Hepatocyte (in vitro differentiated cells): ENCODE data around the gene SLC22A7. TPM values are rescaled to one million over a fixed set of nuclear protein-coding genes. Genes with fewer than 3 reads are reported as not detected.
A peak's percentile ranks its signal among the peaks of the same experiment; 100 is the strongest.

ENCODE experiments used
- DNase-seq: peaks from one replicate; pipeline ENCODE4 v3.0.0-alpha.2; 2016; ENCODE audit warnings: low spot score
- H2AFZ ChIP-seq: fragments of 200-600 bp; sonication (generic); 2 replicates; pipeline ENCODE4 v1.6.0; 2016; ENCODE audit warnings: antibody characterized with exemption, mild to moderate bottlenecking
- H3K27ac ChIP-seq: fragments of 200-600 bp; sonication (generic); 2 replicates; pipeline ENCODE4 v1.5.1; 2016; ENCODE audit warnings: mild to moderate bottlenecking
- H3K27me3 ChIP-seq: fragments of 200-600 bp; sonication (generic); 2 replicates; pipeline ENCODE4 v1.6.1; 2016
- H3K36me3 ChIP-seq: fragments of 200-600 bp; sonication (generic); replicated peaks from 2 replicates; pipeline ENCODE4 v1.5.1; 2016; ENCODE audit warnings: low read depth; ENCODE audit not compliant: insufficient read depth
- H3K4me1 ChIP-seq: fragments of 200-600 bp; sonication (generic); 2 replicates; pipeline ENCODE4 v1.5.1; 2016; ENCODE audit warnings: mild to moderate bottlenecking, moderate library complexity; ENCODE audit not compliant: insufficient read depth
- H3K4me2 ChIP-seq: fragments of 200-600 bp; sonication (generic); 2 replicates; pipeline ENCODE4 v1.6.0; 2016
- H3K4me3 ChIP-seq: fragments of 200-600 bp; sonication (generic); 2 replicates; pipeline ENCODE4 v1.5.1; 2016; ENCODE audit warnings: mild to moderate bottlenecking
- H3K79me2 ChIP-seq: fragments of 200-600 bp; sonication (generic); 2 replicates; pipeline ENCODE4 v1.6.0; 2017; ENCODE audit warnings: mild to moderate bottlenecking
- H3K9me2 ChIP-seq: fragments of 200-600 bp; sonication (generic); replicated peaks from 2 replicates; pipeline ENCODE4 v1.6.0; 2017; ENCODE audit warnings: mild to moderate bottlenecking; ENCODE audit not compliant: insufficient read depth
- H3K9me3 ChIP-seq: fragments of 200-600 bp; sonication (generic); 2 replicates; pipeline ENCODE4 v1.5.1; 2016; ENCODE audit warnings: low read depth, mild to moderate bottlenecking
- H4K20me1 ChIP-seq: fragments of 200-600 bp; sonication (generic); 2 replicates; pipeline ENCODE4 v1.6.0; 2016; ENCODE audit warnings: mild to moderate bottlenecking; ENCODE audit not compliant: insufficient read depth, poor library complexity, severe bottlenecking
- CTCF ChIP-seq: fragments of 200-600 bp; sonication (generic); IDR thresholded peaks from 2 replicates; pipeline ENCODE4 v1.5.1; 2016; ENCODE audit warnings: antibody characterized with exemption, mild to moderate bottlenecking; ENCODE audit not compliant: poor library complexity
- EZH2 ChIP-seq: fragments of 200-600 bp; sonication (generic); IDR thresholded peaks from 2 replicates; pipeline ENCODE4 v1.6.1; 2016; ENCODE audit warnings: antibody characterized with exemption, mild to moderate bottlenecking, borderline replicate concordance
- EZH2phosphoT487 ChIP-seq: fragments of 200-600 bp; sonication (generic); IDR thresholded peaks from one replicate; pipeline ENCODE4 v1.6.1; 2018; ENCODE audit warnings: antibody characterized with exemption, mild to moderate bottlenecking, low read depth, moderate library complexity; ENCODE audit not compliant: unreplicated experiment, severe bottlenecking
- WGBS: methylation state at CpG from one replicate; pipeline ENCODE4 v1.1.6; 2016; ENCODE audit warnings: low lambda C conversion rate; ENCODE audit errors: missing lambda C conversion rate; 5-methylcytosine and 5-hydroxymethylcytosine counted together
- polyA plus RNA-seq: library from polyadenylated mRNA; unstranded; fragments of >200 nt; fragmentation: Nextera tagmentation; extraction: Ambion mirVana; gene quantifications from 2 replicates; pipeline ENCODE4 v1.2.1, GENCODE V29; 2016
- total RNA-seq: library from RNA; depleted of rRNA; stranded (reverse); fragments of >200 nt; gene quantifications from 2 replicates; pipeline ENCODE4 v1.2.3, GENCODE V29; 2014

The SLC22A7 gene
- total and polyA plus RNA-seq, 2 experiments from 2014 or later, result 31.5 to 40.1 TPM

- no peaks in the 10 kb centered on the region for H4K20me1 ChIP-seq
- no peak overlapping the region for H3K4me3 ChIP-seq
- 25% methylated on average over 2 of the region's 2 CpGs for WGBS
- H3K36me3 ChIP-seq, result no peaks in the 10 kb centered on the region
- peak; percentile 67 for DNase-seq
- no peak overlapping the region for H2AFZ ChIP-seq
- no peaks in the 10 kb centered on the region for H3K79me2 ChIP-seq
- no peaks in the 10 kb centered on the region for H3K9me3 ChIP-seq
- H3K27me3 ChIP-seq, result no peaks in the 10 kb centered on the region
- peak overlapping the region; percentile 71 for H3K27ac ChIP-seq
- peak overlapping the region; percentile 40 for H3K4me2 ChIP-seq
- no peaks in the 10 kb centered on the region for H3K9me2 ChIP-seq
- peaks cover 6% of the 10 kb centered on the region for H3K4me1 ChIP-seq
- no peak for TF ChIP-seq EZH2phosphoT487
- TF ChIP-seq CTCF, result peak; percentile 59
Measured at GRCh38 chr6:43334466-43335095, 36.5 kb downstream of the SLC22A7 start.

GRCh38 chr6:43335469-43335868 lies 37.4 kb downstream of the SLC22A7 start:
- no peaks in the 10 kb centered on the region for H3K9me3 ChIP-seq
- peak overlapping the region; percentile 40 for H3K4me2 ChIP-seq
- no peaks in the 10 kb centered on the region for H3K79me2 ChIP-seq
- H2AFZ ChIP-seq, result no peak overlapping the region
- peaks cover 6% of the 10 kb centered on the region for H3K4me1 ChIP-seq
- H4K20me1 ChIP-seq, result no peaks in the 10 kb centered on the region
- H3K27me3 ChIP-seq, result no peaks in the 10 kb centered on the region
- peak overlapping the region; percentile 71 for H3K27ac ChIP-seq
- H3K36me3 ChIP-seq, result no peaks in the 10 kb centered on the region
- 57% methylated on average over 3 of the region's 3 CpGs for WGBS
- H3K9me2 ChIP-seq, result no peaks in the 10 kb centered on the region
- DNase-seq, result peak; percentile 18
- no peak overlapping the region for H3K4me3 ChIP-seq
- TF ChIP-seq EZH2phosphoT487, result no peak
- no peak for TF ChIP-seq EZH2
- no peak for TF ChIP-seq CTCF

- H4K20me1 ChIP-seq, result no peaks in the 10 kb centered on the region
- no peak for DNase-seq
- H3K79me2 ChIP-seq, result no peaks in the 10 kb centered on the region
- H3K27me3 ChIP-seq, result no peaks in the 10 kb centered on the region
- H3K9me3 ChIP-seq, result no peaks in the 10 kb centered on the region
- no peaks in the 10 kb centered on the region for H3K9me2 ChIP-seq
- peaks cover 6% of the 10 kb centered on the region for H3K4me1 ChIP-seq
- H3K36me3 ChIP-seq, result no peaks in the 10 kb centered on the region
- H3K4me3 ChIP-seq, result no peak overlapping the region
- TF ChIP-seq EZH2phosphoT487, result no peak
- no peak for TF ChIP-seq EZH2
- no peak for TF ChIP-seq CTCF
- H3K4me2 ChIP-seq, result no peak overlapping the region
- no peak overlapping the region for H2AFZ ChIP-seq
- WGBS, result 67% methylated on average over 3 of the region's 3 CpGs
- peak overlapping the region; percentile 71 for H3K27ac ChIP-seq
Measured at GRCh38 chr6:43336382-43336781, 38.3 kb downstream of the SLC22A7 start.

GRCh38 chr6:43338243-43338642 lies 40.2 kb downstream of the SLC22A7 start:
- TF ChIP-seq EZH2phosphoT487, result no peak
- no peak for TF ChIP-seq EZH2
- TF ChIP-seq CTCF, result no peak
- Histone ChIP-seq H3K36me3 (no peaks in the 10 kb centered on the region), H3K4me2 (no peak overlapping the region), H3K27ac (no peak overlapping the region), H3K79me2 (no peaks in the 10 kb centered on the region), H3K27me3 (no peaks in the 10 kb centered on the region), H4K20me1 (no peaks in the 10 kb centered on the region), H3K4me3 (no peak overlapping the region), H2AFZ (no peak overlapping the region), H3K9me3 (no peaks in the 10 kb centered on the region), H3K9me2 (no peaks in the 10 kb centered on the region), H3K4me1 (peaks cover 6% of the 10 kb centered on the region)
- no peak for DNase-seq
